Left colon (tissue), 2 donors: ENCODE results near the gene EBF3. TPM values are rescaled to one million over a fixed set of nuclear protein-coding genes. Genes with fewer than 3 reads are reported as not detected.

Source experiments
- ATAC-seq: fragments of 200-7000 bp; cut with Tn5 transposase; one replicate; pipeline ENCODE4 v1.9.1; 2020; ENCODE audit warnings: mild to moderate bottlenecking, moderate library complexity
- DNase-seq, 2 donors: peaks; one replicate each; pipeline ENCODE4 v3.0.0-alpha.2; 2020
- intact Hi-C, 2 donors: fragments of 100-400 bp; cut with DNase I in 1 of 2; cut with micrococcal nuclease in 1 of 2; formaldehyde crosslinking; loops; one replicate each; pipeline versions ENCODE4 v1.11.2 to v1.14.0; 2022; cut with DNase I, micrococcal nuclease
- total RNA-seq, 2 donors: library from RNA; stranded (reverse); fragmentation: NEBNext Ultra II Directional; extraction: Animal tissue kit (Norgen Biotek cat#: 25700); gene quantifications; one replicate each; pipeline ENCODE4 v1.2.1, GENCODE V29; 2021
- donor health status: DM: no; HTN: no; CAD: no.
- donor health status: DM: yes; HTN: yes; CAD: no.

Gene EBF3
- total RNA-seq, 2 donors from 2014 or later: 0.40 to 0.78 TPM

- DNase-seq (no peak), ATAC-seq (no peak)
- intact Hi-C loops: no loop called here
These were observed 12.7 kb downstream of the EBF3 start for GRCh38 chr10:129951101-129951969.

DNA sequence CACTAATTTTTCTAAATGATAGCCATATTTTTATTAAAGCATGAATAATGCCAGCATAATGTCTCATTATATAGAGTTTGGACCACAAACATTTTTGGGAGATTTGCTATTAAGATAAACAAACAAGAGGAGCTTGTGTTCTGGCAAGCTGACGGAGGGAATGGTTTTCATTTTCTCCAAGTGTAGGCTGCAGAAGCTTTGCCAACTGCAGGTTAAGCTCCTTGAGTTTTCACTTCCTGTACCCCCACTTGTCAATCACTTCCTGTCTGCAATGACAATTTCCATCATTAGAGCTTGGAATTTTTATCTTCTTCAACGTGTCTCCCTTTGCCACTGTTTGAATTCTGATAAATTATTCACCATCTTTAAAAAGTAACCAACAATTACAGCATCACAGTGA lies 13.4 kb downstream of the EBF3 start:
- DNase-seq (no peak), ATAC-seq (no peak)
- intact Hi-C loops: no loop called here

GRCh38 chr10:129949891-129950291 lies 14.2 kb downstream of the EBF3 start:
- intact Hi-C loops: no loop called here
- DNase-seq (no peak), ATAC-seq (no peak)

- intact Hi-C loops: no loop called here
- no peak for DNase-seq
- no peak for ATAC-seq
These were observed 14.7 kb downstream of the EBF3 start for GRCh38 chr10:129949411-129949810.

DNA sequence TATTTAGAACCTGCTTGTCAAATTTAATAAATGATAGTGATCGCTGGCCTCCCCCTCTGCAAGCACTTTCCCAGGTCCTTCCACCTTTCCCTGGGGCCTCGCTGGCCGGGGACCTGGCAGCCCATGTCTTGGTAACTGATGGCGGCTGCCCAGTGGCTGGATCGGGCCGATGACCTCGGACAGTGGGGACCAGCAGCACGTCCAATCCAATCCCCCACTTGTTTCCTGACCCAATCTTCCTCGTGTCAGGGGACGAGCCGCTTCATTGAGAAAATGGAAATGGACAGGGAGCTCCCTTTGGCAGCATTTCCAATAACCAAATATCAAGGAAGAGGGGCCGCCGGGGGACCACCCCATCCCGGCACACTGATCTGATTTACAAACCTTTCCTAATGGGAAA lies 17.2 kb downstream of the EBF3 start:
- intact Hi-C loops: no loop called here
- no peak for DNase-seq
- ATAC-seq: no peak

DNA sequence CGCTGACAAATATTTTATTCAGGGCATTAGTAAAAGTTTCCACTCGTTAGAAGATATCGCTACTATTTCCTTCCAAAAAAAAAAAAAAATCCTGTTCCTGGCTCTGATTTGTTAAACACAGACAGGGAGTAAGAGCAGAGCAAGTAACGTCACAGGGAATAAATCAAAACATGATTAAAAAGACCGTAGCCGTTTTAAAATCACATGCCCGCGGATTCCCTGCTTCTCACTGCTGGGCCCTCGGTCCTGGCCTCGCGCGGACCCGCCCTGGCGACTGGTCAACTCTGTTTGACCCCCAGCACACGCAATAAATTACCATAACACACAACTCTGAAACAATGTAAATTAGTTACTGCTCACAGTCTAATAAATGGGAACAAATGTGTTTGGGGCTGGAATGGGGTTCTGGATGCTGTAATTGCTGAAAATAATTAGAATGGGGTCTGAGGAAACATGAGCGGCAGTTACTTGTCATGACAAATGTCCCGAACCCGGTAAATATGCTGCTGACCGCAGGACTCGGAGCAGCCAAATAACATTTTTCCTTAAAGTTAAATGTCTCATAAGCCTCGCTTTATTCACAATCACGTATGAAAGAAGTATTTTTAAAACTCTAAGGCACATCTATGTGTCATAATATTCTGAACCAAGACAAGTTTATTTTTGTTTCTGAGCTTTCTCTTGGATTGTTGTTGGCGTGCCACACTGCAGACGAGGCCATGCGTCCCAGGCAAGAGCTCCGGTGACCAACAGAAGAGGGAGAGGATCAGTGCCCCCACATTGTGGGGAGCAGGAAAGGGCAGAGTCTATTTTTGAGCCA lies 17.9 kb downstream of the EBF3 start:
- intact Hi-C loops: no loop called here
- DNase-seq: no peak
- ATAC-seq: no peak

DNA sequence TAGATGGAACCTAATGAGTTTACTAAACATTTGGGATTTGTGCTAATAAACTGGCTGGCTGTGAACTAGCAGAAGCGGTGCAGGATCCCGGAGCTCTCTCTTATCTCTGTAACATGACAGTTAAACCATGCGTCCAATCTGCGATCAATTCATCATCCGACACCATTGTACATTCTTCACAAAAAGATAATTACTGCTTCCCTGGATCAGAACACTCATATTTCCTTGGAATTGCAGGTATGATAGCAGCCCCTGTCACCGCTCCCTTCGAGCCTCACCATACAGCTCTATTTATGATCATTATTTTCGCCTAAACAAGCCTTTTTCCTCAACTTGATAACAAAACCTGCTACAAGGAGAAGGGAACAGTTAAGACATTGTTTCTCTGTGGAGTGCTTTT lies 18.5 kb downstream of the EBF3 start:
- ATAC-seq (no peak), DNase-seq (no peak)
- intact Hi-C loops: no loop called here

- intact Hi-C loops: no loop called here
- ATAC-seq: no peak
- DNase-seq: no peak
These were observed 19.0 kb downstream of the EBF3 start for GRCh38 chr10:129945064-129945463.

- DNase-seq (no peak), ATAC-seq (no peak)
- intact Hi-C loops: no loop called here
These were observed 19.6 kb downstream of the EBF3 start for GRCh38 chr10:129944456-129944855.

- ATAC-seq: no peak
- intact Hi-C loops: no loop called here
- no peak for DNase-seq
These were observed 20.9 kb downstream of the EBF3 start for GRCh38 chr10:129942936-129943715.

DNA sequence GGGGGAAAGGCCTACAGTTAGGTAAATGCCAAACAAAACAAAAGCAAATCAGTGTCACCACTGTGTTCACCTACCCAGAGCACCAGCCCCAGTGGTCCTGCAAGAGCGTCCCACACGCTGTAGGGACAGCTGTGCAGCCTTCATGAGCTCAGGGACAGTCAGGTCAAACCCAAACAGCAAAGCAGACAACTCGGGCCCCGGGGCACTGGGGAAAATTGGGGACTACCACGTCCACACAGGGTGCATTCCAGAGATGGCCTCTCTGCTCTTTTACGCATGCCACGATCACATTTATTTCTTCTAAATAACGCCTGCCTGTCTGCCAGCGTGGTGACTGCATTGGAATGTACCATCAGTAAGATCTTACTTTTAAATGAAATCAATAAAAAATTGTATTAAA lies 21.7 kb downstream of the EBF3 start:
- intact Hi-C loops: no loop called here
- no peak for ATAC-seq

DNA sequence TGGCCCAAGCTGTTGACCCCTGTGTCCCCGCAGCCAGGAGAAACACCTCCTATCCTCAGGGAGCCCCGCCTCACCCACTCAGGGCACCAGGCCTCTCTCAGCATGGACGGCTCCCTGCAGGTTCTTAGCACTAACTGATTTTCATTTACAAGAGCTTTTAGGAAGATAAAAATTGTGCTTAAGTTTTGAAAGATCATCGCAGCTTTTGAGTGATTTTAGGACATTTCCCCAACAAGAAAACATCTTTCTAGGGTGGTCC lies 22.1 kb downstream of the EBF3 start:
- intact Hi-C loops: no loop called here
- DNase-seq (no peak), ATAC-seq (no peak)

More for the DNA sequence above, 21.7 kb downstream of the EBF3 start:
- no peak for DNase-seq

DNA sequence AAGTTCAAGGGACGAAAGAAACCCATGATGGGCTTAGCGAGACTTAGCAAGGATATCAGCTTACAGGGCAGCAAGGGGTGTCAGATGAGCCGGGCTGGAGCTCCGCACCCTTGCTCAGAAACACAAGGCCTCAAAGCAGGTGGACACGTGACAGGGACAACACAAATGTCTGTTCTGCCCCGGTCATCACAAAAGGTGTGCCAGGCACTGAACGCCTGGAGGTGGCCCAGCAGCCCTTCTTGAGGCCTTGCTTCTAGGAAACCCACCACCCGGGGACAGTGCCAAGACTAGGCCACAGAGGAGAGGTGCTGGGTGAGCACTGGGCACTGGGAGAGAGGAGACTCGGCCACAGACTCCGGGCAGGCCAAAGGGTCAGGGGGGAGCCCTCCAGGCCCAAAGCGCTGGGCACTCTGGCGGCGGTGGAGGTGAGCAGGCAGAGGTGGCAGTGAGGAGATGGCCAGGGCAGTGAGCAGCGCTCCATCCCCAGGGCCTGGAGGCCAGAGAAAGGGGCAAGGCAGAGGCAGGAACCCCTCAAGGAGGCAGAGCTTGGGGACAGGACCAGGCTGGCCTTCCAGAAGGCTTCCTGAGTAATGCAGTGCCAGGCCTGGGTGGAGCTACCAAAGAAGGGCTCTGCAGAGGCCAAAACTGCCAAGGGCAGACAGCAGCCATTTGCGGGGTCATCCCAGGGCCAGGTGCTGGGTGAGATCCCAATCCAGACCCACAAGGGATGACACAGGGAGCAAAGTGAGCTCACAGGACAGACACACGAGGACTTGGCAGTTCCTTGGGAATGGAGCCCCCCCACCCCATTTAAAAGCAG lies 22.7 kb downstream of the EBF3 start:
- intact Hi-C loops: no loop called here
- DNase-seq (no peak), ATAC-seq (no peak)

DNA sequence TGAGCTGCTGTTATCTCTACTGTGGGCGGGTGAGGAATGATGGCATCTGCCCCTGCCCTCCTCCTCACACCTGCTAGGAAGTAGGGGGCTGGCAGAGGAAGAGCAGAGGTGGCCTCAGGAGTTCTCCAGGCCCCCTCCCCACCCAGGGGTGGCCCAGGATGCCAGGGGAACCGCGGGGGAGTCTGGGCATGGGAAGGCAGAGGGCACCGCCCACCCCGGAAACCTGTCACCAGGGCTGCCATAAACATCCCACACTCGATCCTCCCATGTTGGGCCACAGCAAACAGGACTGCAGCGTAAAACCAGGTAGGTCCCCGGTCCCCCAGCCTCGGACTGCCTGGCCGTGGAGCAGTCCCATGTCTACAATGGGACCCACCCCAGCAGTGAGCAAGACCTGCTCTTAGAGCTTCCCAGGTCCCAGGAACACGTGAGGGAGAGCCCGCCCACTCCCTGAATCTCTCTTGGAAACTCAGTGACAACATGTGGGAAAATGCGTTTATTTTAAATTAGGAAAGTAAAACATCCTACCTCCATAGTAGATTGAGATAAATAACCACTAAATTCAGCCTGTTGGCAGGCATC lies 23.4 kb downstream of the EBF3 start:
- intact Hi-C loops: no loop called here
- ATAC-seq (no peak), DNase-seq (no peak)

GRCh38 chr10:129939416-129940275 lies 24.4 kb downstream of the EBF3 start:
- ATAC-seq (no peak), DNase-seq (no peak)
- intact Hi-C loops: no loop called here

DNA sequence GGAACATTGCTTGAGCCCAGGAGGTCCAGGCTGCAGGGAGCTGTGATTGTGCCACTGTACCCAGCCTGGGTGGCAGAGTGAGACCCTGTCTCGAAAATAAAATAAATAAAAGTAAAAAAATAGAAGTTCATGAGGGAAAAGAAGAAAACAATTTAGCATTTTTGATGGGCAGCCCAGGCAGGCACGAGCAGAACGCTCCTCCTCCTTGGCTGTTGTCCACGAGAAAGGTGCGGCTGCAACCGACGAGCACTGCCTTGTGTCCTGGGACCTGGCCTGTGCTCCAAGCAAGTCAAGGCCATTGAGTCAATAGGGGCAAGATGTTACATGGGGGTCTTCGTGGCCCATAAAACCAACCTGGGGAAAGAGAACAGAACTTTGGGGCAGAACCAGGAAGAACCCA lies 25.6 kb downstream of the EBF3 start:
- no peak for DNase-seq
- intact Hi-C loops: no loop called here
- no peak for ATAC-seq

GRCh38 chr10:129937351-129937751 lies 26.7 kb downstream of the EBF3 start:
- DNase-seq (no peak), ATAC-seq (no peak)
- intact Hi-C loops: no loop called here

DNA sequence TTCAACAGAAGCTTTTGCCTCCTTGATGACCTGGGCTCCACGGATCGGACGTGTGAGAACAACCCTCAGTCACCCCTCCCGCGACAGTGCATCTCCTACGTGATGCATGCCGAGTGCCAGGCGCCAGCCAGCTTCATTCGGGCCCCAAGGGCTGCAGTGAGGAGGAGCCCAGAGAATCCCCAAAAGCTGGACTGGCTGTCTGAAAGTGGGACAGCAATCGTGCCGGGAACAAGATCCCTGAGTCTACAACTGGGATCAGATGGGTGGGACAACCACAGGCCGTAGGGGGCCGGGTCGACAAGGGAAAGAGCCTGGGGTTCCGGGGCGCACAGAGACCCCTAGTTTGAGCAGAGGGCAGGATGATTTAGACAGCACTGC lies 27.2 kb downstream of the EBF3 start:
- DNase-seq: no peak
- ATAC-seq: no peak
- intact Hi-C loops: no loop called here
